KOPT-K1 (cell line): ENCODE results near the gene NINJ1.
"Not testable (repeated sequence)": the region's sequence is repeated elsewhere in the genome, so short reads cannot be mapped to it uniquely, and the experiment has no call there.

ENCODE experiments used
- H3K27ac ChIP-seq: fragments of 200-600 bp; sonication (generic); 2 replicates; pipeline ENCODE4 v1.5.1; 2016; ENCODE audit warnings: antibody characterized with exemption, mild to moderate bottlenecking, low read depth, low read length; ENCODE audit not compliant: poor library complexity, severe bottlenecking
- H3K36me3 ChIP-seq: fragments of 200-600 bp; sonication (generic); 2 replicates; pipeline ENCODE4 v1.5.1; 2017; ENCODE audit warnings: antibody characterized with exemption, mild to moderate bottlenecking, low read length, moderate library complexity; ENCODE audit not compliant: insufficient read depth
- H3K9me3 ChIP-seq: fragments of 200-600 bp; sonication (generic); 2 replicates; pipeline ENCODE4 v1.5.1; 2017; ENCODE audit warnings: antibody characterized with exemption, low read length, mild to moderate bottlenecking; ENCODE audit not compliant: insufficient read depth, poor library complexity, severe bottlenecking

NINJ1 gene

DNA sequence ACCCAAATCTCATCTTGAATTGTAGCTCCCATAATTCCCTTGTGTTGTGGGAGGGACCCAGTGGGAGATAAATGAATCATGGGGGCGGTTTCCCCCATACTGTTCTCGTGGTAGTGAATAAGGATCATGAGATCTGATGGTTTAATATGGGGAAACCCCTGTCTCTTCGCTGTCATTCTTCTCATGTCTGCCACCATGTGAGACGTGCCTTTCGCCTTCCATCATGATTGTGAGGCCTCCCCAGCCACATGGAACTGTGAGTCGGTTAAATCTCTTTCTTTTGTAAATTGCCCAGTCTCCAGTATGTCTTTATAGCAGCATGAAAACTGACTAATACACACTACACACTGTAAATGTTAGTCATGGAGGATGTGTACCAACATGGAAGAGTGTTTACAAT is 12.6 kb upstream of the NINJ1 start:
- H3K27ac ChIP-seq, H3K36me3 ChIP-seq, H3K9me3 ChIP-seq: not testable (repeated sequence)

DNA sequence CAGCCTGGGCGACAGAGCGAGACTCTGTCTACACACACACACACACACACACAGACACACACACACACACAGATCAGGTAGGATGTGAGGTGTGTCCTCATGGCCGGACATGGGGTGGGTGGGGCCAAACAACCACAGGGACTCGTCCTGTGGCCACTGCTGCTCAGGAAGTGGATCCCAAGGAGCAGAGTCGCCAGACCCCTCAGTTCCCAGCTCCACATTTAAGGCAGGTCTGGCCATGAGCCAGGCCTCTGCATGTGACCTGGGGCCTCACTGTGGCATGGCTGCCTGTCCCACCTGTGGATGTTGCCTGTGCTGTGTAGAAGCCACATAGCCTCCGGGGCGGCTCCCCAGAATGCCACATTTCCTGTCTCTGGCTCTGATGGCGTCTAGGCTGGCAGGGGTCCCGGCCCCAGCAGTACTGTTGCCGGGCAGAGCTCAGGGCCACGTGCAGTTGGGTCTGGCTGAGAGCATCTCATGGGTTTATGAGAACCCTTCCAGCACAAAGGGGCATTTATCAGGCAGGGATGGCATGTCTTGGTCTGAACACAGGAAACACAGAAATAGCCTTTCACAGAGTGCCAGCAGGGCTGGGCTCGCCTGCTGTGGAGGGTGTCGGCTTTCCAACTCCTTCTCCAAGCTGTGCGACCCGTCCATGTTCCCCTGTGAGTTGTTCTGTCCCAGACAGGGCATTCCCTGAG is 9.9 kb upstream of the NINJ1 start:
- Histone ChIP-seq H3K9me3 (no peaks in the 10 kb centered on the region), H3K36me3 (no peaks in the 10 kb centered on the region), H3K27ac (peak overlapping the region; percentile 77)

DNA sequence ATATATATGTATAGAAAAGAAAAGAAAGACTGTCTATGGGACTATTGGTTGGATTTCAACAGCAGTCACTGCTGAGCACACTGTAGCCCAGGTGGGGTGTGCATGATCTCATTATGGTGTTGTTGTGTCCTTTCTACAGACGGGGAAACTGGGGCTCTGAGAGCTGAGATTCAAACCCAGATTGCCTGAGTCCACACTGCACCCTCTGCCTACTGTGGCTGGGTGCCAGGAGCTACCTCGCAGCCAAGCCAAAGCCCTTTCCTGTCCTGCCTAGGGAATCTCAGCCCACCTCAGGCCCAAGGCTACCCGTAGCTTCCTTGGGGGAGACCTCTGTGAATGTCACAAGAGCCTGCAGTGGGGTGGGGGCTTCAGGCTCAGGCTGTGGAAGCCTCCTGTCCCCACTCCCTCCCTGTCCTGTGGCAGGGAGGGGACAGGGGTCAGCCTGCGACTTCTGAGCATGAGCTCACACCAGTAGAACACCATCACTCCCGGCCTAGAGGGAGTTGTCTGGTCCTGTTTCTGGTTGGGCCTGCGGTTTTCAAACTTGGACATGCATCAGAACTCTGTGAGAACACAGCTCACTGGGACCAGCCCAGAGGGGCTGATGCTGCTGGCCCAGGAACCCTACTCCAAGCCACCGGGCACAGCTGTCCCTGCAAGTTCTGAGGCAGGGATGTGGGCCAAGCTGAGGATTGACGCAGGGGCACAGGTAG is 7.9 kb upstream of the NINJ1 start:
- Histone ChIP-seq H3K36me3 (no peaks in the 10 kb centered on the region), H3K9me3 (no peaks in the 10 kb centered on the region), H3K27ac (no peak overlapping the region)

DNA sequence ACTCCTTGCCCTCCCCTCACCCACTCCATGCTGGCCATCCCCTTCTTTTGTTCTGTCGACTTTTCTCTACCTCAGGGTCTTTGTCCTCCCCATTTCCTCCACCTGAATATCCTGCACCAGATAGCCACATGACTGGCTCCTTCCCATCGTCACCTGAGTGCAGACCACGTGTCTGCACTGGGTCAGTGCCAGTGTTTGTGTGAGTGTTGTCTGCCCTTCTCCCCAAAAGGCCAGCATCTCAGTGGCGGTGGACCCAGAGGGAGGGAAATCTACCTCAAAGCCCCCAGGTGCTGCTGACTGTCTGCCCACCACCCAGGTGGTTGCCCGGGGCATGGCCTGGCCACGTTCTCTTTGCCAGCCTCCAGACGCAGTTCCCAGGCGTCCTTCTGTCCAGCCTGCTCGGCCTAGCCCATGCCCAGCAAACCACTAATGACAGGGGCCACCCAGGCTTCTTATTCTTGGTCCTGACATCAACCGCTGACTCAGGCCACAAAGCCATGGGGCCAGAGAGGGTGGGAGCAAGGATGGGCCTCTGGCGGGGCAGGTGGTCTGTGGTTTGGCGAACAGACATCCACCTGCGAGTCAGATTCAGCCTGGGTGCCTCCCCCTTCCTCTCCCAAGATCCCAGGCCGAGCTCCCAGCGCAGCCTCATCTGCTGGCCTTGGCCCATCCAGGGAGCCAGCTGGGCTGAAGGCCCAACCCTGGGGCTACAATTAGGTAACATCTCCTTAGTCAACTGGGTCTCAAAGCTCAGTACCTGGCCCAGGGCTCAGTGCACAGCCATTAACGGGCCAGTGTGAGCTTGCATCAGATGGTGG is 5.5 kb upstream of the NINJ1 start:
- Histone ChIP-seq H3K36me3 (no peaks in the 10 kb centered on the region), H3K27ac (peak overlapping the region; percentile 22), H3K9me3 (no peaks in the 10 kb centered on the region)

DNA sequence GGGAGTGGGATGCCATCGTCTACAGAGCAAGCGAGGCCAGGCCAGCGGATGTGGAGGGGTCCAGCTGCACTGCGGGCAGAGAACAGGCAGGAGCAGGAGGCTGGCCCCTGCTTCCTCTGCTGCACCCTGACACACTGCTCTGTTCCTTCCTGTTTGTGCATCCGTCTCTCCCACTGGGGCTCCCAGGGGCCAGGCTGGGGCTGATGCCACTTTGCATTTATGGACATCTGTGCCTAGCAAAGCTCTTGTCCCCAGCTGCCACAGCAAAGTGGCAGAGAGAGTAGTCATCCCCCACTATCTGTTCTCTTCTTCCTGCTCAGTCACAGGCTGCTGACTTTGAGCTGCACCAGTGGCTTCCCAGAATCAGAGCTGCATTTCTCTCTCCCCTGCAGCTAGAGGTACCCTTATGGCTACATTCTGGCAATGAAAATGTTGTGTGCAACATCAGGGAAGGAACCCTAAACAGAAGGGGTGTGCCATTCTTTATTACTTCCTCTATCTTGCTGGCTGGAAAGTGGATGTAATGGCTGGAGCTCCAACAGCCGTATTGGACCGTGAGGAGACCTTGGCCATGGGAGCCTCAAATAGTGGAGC is 4.2 kb upstream of the NINJ1 start:
- no peak overlapping the region for H3K27ac ChIP-seq
- no peaks in the 10 kb centered on the region for H3K36me3 ChIP-seq
- H3K9me3 ChIP-seq: no peaks in the 10 kb centered on the region

DNA sequence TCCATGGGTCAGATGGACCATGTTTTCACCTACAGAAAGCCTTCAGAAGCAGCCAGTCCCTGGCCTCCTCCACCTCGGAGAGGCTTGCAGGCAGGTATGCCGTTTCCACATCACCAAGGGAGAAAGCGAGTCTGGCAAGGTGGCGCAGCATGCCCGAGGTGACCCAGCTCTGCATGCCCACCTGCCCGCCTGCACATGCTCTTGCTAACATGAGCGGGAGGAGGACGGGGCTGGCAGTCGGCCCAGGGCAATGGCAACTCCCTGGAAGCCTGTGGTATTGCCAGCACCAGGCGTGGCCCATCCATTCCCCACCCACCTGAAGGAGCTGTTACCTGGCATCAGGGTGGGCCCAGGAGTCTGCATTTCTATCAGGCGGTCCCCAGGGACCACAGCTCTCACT is 3.3 kb upstream of the NINJ1 start:
- Histone ChIP-seq H3K9me3 (no peaks in the 10 kb centered on the region), H3K27ac (no peak overlapping the region)

DNA sequence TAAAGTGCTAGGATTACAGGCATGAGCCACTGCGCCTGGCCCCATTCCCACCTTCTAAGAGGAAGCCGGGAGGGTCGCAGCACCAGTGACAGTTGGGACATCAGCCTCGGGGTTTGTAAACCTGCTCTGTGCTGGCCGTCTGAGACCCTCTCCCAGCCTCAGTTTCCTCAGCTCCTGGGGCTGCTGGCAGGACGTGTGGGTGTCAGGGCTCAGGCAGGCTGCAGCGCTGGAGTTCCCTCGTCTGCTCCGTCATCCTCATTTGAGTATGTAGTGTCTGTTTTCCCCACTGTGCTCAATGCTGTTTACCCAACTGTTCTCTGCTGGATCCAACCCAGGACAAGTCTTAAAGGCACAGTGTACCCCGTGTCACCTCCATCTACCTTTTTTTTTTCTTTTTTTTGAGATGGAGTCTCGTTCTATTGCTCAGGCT is 2.0 kb upstream of the NINJ1 start:
- Histone ChIP-seq H3K27ac (no peak overlapping the region), H3K36me3 (no peaks in the 10 kb centered on the region), H3K9me3 (no peaks in the 10 kb centered on the region)

More for the DNA sequence above, 3.3 kb upstream of the NINJ1 start:
- H3K36me3 ChIP-seq: no peaks in the 10 kb centered on the region

DNA sequence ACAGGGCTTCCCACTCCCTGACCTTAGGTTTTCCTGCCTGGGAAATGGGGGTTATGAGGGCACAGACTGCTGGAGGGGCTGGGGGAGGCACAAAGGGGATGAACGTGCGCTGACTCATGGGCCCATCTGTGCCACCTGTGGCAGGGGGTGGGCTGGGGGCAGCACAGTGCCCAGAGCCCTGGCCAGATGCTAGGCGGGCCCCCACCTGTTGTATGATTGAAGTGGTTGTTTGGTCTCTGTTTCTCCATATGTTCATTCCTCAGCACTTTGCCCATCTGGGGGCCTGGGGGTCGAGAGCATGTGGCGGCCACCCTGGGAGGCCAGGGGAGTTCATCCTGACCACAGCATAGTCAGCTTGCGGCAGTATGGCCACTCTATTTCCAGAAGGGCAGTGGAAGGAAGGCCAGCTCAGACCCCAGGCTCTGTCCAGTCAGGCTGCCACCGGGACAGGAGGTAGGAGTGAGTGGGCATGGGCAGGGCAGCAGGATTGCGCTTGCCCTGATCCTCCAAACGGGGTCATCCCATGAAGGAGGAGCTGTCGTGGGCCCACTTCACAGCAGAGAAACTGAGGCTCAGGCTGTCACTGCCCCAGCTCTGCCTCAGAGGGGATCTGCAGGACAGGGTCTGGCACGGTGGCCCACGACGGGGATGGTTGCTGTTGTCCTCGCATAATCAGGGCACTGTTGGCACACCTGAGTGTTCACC is 841 bp upstream of the NINJ1 start:
- peak overlapping the region; percentile 53 for H3K27ac ChIP-seq
- no peaks in the 10 kb centered on the region for H3K9me3 ChIP-seq

DNA sequence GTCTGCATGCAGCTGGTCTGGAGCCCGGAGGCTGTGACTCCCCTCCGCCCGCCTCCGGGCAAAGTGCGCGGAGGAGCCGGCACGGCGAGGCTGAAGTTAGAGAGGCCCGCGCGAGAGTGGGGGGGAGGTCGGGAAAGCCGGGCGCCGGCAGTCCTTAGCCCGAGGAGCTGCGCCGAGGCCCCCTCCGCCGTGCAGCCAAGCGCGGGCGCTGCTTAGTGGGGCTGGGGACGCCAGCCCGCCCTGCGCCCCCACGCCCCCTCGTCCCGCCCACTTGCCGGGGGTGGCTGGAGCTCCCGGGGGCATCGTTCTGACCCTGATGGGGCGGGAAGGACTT is 403 bp downstream of the NINJ1 start:
- no peaks in the 10 kb centered on the region for H3K9me3 ChIP-seq
- no peaks in the 10 kb centered on the region for H3K36me3 ChIP-seq
- peak overlapping the region; percentile 53 for H3K27ac ChIP-seq

More for the DNA sequence above, 841 bp upstream of the NINJ1 start:
- no peaks in the 10 kb centered on the region for H3K36me3 ChIP-seq

DNA sequence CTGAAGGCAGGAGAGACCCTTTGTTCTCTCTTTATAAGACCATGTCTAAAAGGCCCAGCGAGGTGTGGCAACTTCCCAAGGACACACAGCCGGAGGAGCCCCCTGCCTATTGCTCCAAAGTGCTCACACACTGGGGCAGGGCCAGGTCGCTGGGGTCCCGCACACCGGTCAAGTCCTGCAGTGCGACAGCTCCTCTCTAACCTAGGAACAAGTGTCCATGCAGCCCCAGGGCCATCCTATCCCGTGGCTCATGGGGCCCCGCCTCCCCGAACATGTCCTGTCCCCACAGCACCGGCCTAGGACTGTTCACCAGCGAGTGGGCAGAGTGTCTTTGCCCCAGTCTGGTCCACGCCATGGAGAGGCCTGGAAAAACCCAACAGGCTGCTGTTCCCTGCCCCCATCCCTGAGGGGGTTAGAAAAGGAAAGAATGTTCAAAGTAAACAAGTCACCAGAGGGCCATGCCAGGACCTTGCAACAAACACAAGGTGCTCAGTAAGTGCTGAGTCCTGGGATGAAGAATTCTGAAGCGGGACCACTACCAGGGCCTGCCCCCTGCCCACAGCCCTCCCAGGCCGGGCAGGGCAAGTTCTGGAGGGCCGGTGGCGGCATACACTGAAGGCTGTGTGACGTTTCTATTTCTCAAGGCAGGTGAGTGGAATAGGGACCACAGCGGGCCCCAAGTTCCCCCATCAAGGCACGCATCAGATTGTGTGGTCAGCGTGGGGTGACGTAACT is 938 bp downstream of the NINJ1 start:
- H3K9me3 ChIP-seq: no peaks in the 10 kb centered on the region
- peak overlapping the region; percentile 53 for H3K27ac ChIP-seq
- H3K36me3 ChIP-seq: no peaks in the 10 kb centered on the region

DNA sequence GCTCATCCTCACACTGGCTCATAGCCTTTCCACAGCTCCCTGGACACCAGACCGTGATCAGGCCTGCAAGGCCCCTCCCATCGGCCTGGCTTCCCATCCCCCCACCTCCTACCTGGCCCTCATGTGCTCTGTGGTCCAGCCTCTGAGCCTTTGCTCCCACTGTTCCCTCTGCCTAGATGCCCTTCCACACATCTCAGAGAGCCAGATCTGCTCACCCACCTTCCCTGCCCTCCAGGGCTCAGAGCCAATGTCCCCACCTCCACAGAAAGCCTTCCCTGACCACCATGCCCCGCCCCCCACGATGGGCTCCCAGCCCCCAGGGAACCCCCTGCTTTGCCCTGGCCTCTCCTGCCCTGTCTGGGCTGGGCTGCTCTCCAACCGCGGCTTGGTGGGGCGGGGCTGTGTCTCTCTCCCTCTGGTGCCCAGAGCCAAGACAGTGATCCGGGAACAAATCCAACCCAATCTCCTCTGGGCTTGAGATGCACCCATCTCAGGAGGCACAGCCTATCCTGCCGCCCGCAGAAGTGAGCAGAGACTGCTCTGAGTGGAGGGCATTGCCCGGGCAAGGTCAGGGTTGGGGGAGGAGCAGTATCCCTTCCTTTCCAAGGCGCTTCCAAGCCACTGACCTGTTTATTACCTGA is 1.6 kb downstream of the NINJ1 start:
- Histone ChIP-seq H3K27ac (no peak overlapping the region), H3K36me3 (no peaks in the 10 kb centered on the region), H3K9me3 (no peaks in the 10 kb centered on the region)

DNA sequence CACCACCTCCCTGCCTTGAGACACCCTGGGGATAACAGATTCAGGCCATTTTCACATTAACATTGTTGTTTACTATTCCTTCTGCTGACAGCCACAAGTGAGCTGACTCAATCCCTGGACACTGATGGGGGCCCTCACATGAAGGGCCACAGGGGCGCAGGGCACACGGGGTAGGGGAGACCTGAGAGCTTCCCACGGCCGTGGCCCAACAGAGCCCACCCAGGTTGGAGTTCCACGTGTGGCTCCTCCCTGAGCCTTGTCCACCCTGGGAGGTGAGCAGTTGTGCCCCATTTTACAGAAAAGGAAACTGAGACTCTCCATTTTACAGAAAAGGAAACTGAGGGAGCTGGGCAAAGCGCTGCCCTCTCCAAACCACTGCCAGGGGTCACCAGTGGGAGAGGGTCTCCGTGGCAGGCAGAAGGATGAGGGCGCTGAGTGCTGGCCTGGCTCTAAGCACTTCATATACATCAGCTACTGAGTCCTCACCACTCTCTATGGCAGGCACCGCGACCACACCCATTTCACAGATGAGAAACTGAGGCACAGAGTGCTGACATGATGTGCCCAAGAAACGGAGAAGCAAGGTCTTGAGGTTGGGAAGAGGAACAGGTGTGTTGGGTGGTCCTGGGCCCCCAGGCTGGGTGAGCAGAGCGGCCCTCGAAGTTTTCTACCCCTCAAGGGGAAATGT is 2.3 kb downstream of the NINJ1 start:
- no peak overlapping the region for H3K27ac ChIP-seq
- H3K36me3 ChIP-seq: no peaks in the 10 kb centered on the region
- no peaks in the 10 kb centered on the region for H3K9me3 ChIP-seq

DNA sequence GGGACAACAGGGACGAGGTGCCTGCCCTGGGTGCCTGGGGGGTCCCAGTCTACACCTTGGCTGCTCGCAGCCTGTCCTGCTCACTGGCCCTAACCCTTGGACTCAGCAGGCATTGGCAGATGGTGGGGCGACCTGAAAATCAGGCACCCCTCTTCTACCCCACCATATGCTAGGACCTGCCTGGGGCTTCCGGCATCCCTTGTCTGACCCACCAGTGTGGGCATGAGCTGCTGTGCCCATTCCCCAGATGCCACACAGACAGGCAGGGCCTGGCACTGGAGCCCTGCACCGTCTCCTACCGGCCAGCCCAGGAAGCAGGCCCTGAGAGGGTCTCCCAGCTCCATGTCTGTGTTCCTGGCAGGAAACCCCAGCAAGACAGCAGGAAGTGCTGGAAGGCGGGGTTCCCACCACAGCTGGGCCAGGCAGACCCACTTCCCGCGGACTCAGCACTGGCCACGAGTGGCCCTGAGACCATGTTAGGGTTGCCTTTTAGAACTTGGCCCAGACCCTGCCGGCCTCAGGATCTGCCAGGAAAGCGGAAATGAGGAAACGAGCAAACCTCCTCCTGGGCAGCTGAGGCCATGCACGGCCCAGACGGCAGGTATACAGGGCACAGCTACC is 3.1 kb downstream of the NINJ1 start:
- Histone ChIP-seq H3K36me3 (no peaks in the 10 kb centered on the region), H3K9me3 (no peaks in the 10 kb centered on the region), H3K27ac (no peak overlapping the region)
